DMS153 (cell line): ENCODE measurements around the gene PRKCZ.

Experiments used
- DNase-seq: peaks from one replicate; lab custom pipeline; 2025; lab: John Stamatoyannopoulos, UW

The PRKCZ gene

GRCh38 chr1:2067393-2067792, 17.2 kb downstream of the PRKCZ start:
- DNase-seq = no peak

- DNase-seq = no peak
These were observed 17.8 kb downstream of the PRKCZ start for GRCh38 chr1:2067981-2068380.

- DNase-seq = no peak
These were observed 18.7 kb downstream of the PRKCZ start for GRCh38 chr1:2068951-2069350.

GRCh38 chr1:2070016-2070415, 19.8 kb downstream of the PRKCZ start:
- DNase-seq = no peak

- DNase-seq = no peak
These were observed 20.8 kb downstream of the PRKCZ start for GRCh38 chr1:2070800-2071530.

- DNase-seq = no peak
These were observed 22.0 kb downstream of the PRKCZ start for GRCh38 chr1:2072109-2072806.

- DNase-seq = no peak
These were observed 22.7 kb downstream of the PRKCZ start for GRCh38 chr1:2072891-2073290.

GRCh38 chr1:2073382-2074230, 23.4 kb downstream of the PRKCZ start:
- DNase-seq = no peak

- DNase-seq = no peak
These were observed 24.2 kb downstream of the PRKCZ start for GRCh38 chr1:2074396-2074795.

GRCh38 chr1:2074944-2075740, 24.9 kb downstream of the PRKCZ start:
- no peak for DNase-seq

- DNase-seq = no peak
These were observed 26.6 kb downstream of the PRKCZ start for GRCh38 chr1:2076826-2077225.

GRCh38 chr1:2078170-2078569, 28.0 kb downstream of the PRKCZ start:
- DNase-seq = no peak

GRCh38 chr1:2079396-2080085, 29.3 kb downstream of the PRKCZ start:
- no peak for DNase-seq

GRCh38 chr1:2080140-2080539, 29.9 kb downstream of the PRKCZ start:
- DNase-seq = no peak

- DNase-seq = no peak
These were observed 30.7 kb downstream of the PRKCZ start for GRCh38 chr1:2080884-2081283.

- DNase-seq = no peak
These were observed 31.2 kb downstream of the PRKCZ start for GRCh38 chr1:2081326-2081885.

- no peak for DNase-seq
These were observed 31.9 kb downstream of the PRKCZ start for GRCh38 chr1:2082064-2082463.

- no peak for DNase-seq
These were observed 33.5 kb downstream of the PRKCZ start for GRCh38 chr1:2083666-2084065.

GRCh38 chr1:2084306-2084705, 34.1 kb downstream of the PRKCZ start:
- DNase-seq = no peak

- no peak for DNase-seq
These were observed 34.9 kb downstream of the PRKCZ start for GRCh38 chr1:2085080-2085479.
